Measurements from ENCODE around the gene SORCS1. TPM values are rescaled to one million over a fixed set of nuclear protein-coding genes. Genes with fewer than 3 reads are reported as not detected.

SORCS1 gene
- total RNA-seq, 1 experiment from 2014 or later = 0.11 TPM

GRCh38 chr10:106958589-106959361, 205.7 kb downstream of the SORCS1 start:
- no peak overlapping the region for H3K9ac ChIP-seq (ENCODE audit: low read length)
- no peak overlapping the region for H3K4me3 ChIP-seq (ENCODE audit: low read length)
- H3K79me2 ChIP-seq (ENCODE audit: low read length) = no peaks in the 10 kb centered on the region
- no peak overlapping the region for H3K4me2 ChIP-seq (ENCODE audit: low read length)
- TF ChIP-seq, protein P1, sequence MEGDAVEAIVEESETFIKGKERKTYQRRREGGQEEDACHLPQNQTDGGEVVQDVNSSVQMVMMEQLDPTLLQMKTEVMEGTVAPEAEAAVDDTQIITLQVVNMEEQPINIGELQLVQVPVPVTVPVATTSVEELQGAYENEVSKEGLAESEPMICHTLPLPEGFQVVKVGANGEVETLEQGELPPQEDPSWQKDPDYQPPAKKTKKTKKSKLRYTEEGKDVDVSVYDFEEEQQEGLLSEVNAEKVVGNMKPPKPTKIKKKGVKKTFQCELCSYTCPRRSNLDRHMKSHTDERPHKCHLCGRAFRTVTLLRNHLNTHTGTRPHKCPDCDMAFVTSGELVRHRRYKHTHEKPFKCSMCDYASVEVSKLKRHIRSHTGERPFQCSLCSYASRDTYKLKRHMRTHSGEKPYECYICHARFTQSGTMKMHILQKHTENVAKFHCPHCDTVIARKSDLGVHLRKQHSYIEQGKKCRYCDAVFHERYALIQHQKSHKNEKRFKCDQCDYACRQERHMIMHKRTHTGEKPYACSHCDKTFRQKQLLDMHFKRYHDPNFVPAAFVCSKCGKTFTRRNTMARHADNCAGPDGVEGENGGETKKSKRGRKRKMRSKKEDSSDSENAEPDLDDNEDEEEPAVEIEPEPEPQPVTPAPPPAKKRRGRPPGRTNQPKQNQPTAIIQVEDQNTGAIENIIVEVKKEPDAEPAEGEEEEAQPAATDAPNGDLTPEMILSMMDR (conservative IDR thresholded peaks at IDR 0.05; ENCODE audit: low read depth, low read length) = no peak
- TF ChIP-seq EZH2 (IDR thresholded peaks at IDR 0.05; ENCODE audit: low read length, unreplicated experiment) (no peak), EZH2phosphoT487 (IDR thresholded peaks at IDR 0.05; ENCODE audit: borderline replicate concordance, low read length) (no peak)
- no peaks in the 10 kb centered on the region for H4K20me1 ChIP-seq (ENCODE audit: low read length)
- DNase-seq = no peak
- ChIA-PET POLR2A (ENCODE audit: unreplicated experiment) (no interaction called here), CTCF (no interaction called here)
- no peaks in the 10 kb centered on the region for H3K4me1 ChIP-seq (ENCODE audit: insufficient read depth, low read length)
- BruUV-seq (replicated peaks) = no TSS peak
- no peaks in the 10 kb centered on the region for H3F3A ChIP-seq (ENCODE audit: low read length, unreplicated experiment)
- H3K27me3 ChIP-seq (ENCODE audit: low read length) = peaks cover 58% of the 10 kb centered on the region
- no peaks in the 10 kb centered on the region for H3K36me3 ChIP-seq (ENCODE audit: low read depth, low read length)
- H3K27ac ChIP-seq (ENCODE audit: low read length) = no peak overlapping the region
- ATAC-seq = no peak
- intact Hi-C loops (cut with micrococcal nuclease) = no loop called here
- no peaks in the 10 kb centered on the region for H3K9me2 ChIP-seq (replicated peaks; ENCODE audit: low read length)
- no peak overlapping the region for H2AFZ ChIP-seq (ENCODE audit: low read length)
- H3K9me3 ChIP-seq (ENCODE audit: low read length) = no peaks in the 10 kb centered on the region

DNA sequence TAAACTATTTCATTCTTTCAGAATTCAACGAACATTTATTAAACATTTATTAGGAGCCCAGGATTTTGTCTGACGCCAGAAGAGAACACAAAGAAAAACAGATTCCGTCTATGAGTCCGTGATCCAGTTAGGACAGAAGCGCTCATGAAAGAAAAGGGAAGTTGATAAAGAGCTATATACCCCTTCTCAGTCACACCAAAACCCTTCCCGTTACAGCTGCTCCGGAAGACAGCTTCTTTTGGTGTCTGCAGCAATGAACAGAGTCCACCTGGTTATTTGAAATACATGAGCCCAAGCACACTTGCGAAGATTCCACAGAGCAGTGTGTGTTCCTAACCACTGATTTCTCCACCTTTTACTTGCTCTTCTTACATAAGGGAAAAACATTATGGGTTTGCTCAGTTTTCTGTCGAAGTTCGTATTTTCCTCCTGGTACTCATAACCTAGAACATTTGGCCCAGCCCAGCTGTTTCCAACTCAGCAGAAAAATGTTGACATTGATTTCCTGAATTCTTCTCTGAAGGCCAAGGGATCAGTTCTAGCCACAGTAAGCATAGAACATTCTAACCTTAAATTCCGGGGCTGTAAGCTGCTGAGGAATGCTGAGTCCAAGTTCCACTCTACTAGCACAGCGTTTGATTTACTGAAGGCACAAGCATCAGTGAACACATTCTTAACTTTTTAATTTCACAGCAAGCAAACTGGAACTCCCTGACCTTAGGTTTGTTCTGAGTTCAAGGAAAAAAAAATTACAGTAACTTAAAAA, 206.5 kb downstream of the SORCS1 start:
- ChIA-PET CTCF (no interaction called here), POLR2A (ENCODE audit: unreplicated experiment) (no interaction called here)
- no peaks in the 10 kb centered on the region for H3K9me2 ChIP-seq (replicated peaks; ENCODE audit: low read length)
- H3K27ac ChIP-seq (ENCODE audit: low read length) = no peak overlapping the region
- TF ChIP-seq, protein P1 (conservative IDR thresholded peaks at IDR 0.05; ENCODE audit: low read depth, low read length) = no peak
- TF ChIP-seq EZH2 (IDR thresholded peaks at IDR 0.05; ENCODE audit: low read length, unreplicated experiment) = no peak
- TF ChIP-seq EZH2phosphoT487 (IDR thresholded peaks at IDR 0.05; ENCODE audit: borderline replicate concordance, low read length) = no peak
- no peaks in the 10 kb centered on the region for H3K36me3 ChIP-seq (ENCODE audit: low read depth, low read length)
- H3K79me2 ChIP-seq (ENCODE audit: low read length) = no peaks in the 10 kb centered on the region
- H3K9ac ChIP-seq (ENCODE audit: low read length) = no peak overlapping the region
- intact Hi-C loops (cut with micrococcal nuclease) = no loop called here
- no peaks in the 10 kb centered on the region for H3K9me3 ChIP-seq (ENCODE audit: low read length)
- H3K27me3 ChIP-seq (ENCODE audit: low read length) = peaks cover 58% of the 10 kb centered on the region
- ATAC-seq (no peak), DNase-seq (no peak)
- H4K20me1 ChIP-seq (ENCODE audit: low read length) = no peaks in the 10 kb centered on the region
- H3K4me2 ChIP-seq (ENCODE audit: low read length) = no peak overlapping the region
- H3K4me1 ChIP-seq (ENCODE audit: insufficient read depth, low read length) = no peaks in the 10 kb centered on the region
- no TSS peak for BruUV-seq (replicated peaks)
- no peak overlapping the region for H3K4me3 ChIP-seq (ENCODE audit: low read length)
- H3F3A ChIP-seq (ENCODE audit: low read length, unreplicated experiment) = no peaks in the 10 kb centered on the region
- H2AFZ ChIP-seq (ENCODE audit: low read length) = no peak overlapping the region
